Measurements from ENCODE around the gene GJA9.

The GJA9 gene

GRCh38 chr1:38827318-38827717 lies 54.1 kb downstream of the GJA9 start:
- no peaks in the 10 kb centered on the region; the same call in 1 of the 2 replicates for H3K27me3 ChIP-seq (replicated peaks; ENCODE audit: control insufficient read depth, insufficient read depth, low read length)
- H3K4me3 ChIP-seq (replicated peaks; ENCODE audit: low read depth, low read length): no peak overlapping the region
- TF ChIP-seq CTCF (IDR thresholded peaks at IDR 0.05; ENCODE audit: insufficient read depth, low read length, poor library complexity, severe bottlenecking): no peak
- H3K36me3 ChIP-seq (ENCODE audit: control insufficient read depth, insufficient read depth, low read length): no peaks in the 10 kb centered on the region
- DNase-seq (ENCODE audit: extremely low read depth, insufficient read length): no peak

GRCh38 chr1:38826886-38827285 lies 54.5 kb downstream of the GJA9 start:
- DNase-seq (ENCODE audit: extremely low read depth, insufficient read length): no peak
- Histone ChIP-seq H3K27me3 (replicated peaks; ENCODE audit: control insufficient read depth, insufficient read depth, low read length) (no peaks in the 10 kb centered on the region; the same call in 1 of the 2 replicates), H3K36me3 (ENCODE audit: control insufficient read depth, insufficient read depth, low read length) (no peaks in the 10 kb centered on the region), H3K4me3 (replicated peaks; ENCODE audit: low read depth, low read length) (no peak overlapping the region)
- TF ChIP-seq CTCF (IDR thresholded peaks at IDR 0.05; ENCODE audit: insufficient read depth, low read length, poor library complexity, severe bottlenecking): no peak

GRCh38 chr1:38826262-38826661 lies 55.1 kb downstream of the GJA9 start:
- H3K36me3 ChIP-seq (ENCODE audit: control insufficient read depth, insufficient read depth, low read length): no peaks in the 10 kb centered on the region
- TF ChIP-seq CTCF (IDR thresholded peaks at IDR 0.05; ENCODE audit: insufficient read depth, low read length, poor library complexity, severe bottlenecking): no peak
- no peaks in the 10 kb centered on the region; the same call in 1 of the 2 replicates for H3K27me3 ChIP-seq (replicated peaks; ENCODE audit: control insufficient read depth, insufficient read depth, low read length)
- H3K4me3 ChIP-seq (replicated peaks; ENCODE audit: low read depth, low read length): no peak overlapping the region
- no peak for DNase-seq (ENCODE audit: extremely low read depth, insufficient read length)

All from GM06990 (cell line).